ENCODE measurements around the gene GPD1.

DNA sequence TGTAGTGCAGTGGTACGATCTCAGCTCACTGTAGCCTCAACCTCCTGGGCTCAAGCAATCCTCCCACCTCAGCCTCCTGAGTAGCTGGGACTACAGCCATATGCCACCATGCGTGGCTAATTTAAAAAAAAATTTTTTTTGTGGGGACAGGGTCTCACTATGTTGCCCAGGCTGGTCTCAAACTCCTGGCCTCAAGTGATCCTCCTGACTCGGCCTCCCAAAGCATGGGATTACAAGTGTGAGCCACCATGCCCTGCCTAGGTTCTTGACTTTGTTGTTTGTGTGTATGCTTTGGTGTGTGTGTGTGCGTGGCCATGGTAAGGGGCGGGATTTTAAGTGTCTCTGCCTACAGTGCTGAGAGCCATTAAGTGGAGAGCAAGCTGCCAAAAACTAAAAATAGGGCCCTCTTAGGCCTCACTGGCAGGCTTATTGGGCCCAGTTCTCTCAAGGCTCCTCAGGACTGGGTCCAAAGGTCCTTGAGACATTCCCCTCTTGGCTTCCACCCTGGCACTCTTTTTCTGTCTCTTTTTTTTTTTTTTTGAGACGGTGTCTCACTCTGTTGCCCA lies 13.3 kb downstream of the GPD1 start:
- no peak for TF ChIP-seq POLR2AphosphoS5 (IDR thresholded peaks at IDR 0.05)
- TF ChIP-seq, protein P1, sequence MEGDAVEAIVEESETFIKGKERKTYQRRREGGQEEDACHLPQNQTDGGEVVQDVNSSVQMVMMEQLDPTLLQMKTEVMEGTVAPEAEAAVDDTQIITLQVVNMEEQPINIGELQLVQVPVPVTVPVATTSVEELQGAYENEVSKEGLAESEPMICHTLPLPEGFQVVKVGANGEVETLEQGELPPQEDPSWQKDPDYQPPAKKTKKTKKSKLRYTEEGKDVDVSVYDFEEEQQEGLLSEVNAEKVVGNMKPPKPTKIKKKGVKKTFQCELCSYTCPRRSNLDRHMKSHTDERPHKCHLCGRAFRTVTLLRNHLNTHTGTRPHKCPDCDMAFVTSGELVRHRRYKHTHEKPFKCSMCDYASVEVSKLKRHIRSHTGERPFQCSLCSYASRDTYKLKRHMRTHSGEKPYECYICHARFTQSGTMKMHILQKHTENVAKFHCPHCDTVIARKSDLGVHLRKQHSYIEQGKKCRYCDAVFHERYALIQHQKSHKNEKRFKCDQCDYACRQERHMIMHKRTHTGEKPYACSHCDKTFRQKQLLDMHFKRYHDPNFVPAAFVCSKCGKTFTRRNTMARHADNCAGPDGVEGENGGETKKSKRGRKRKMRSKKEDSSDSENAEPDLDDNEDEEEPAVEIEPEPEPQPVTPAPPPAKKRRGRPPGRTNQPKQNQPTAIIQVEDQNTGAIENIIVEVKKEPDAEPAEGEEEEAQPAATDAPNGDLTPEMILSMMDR (IDR thresholded peaks at IDR 0.05 in 8 of 11, conservative IDR thresholded peaks at IDR 0.05 in 3 of 11): no peak

All from spleen (tissue), 7 donors.